PC-3 (cell line): ENCODE measurements around the gene PLA2G4D.

Source experiments
- CTCF ChIP-seq: fragments of 300-600 bp; sonication (generic); conservative IDR thresholded peaks from 2 replicates; pipeline ENCODE4 v1.5.1; 2017; ENCODE audit warnings: antibody characterized with exemption, low read depth, mild to moderate bottlenecking, low read length
- EZH2 ChIP-seq: fragments of 300-600 bp; sonication (generic); IDR thresholded peaks from one replicate; pipeline ENCODE4 v1.6.1; 2017; ENCODE audit warnings: antibody characterized with exemption, mild to moderate bottlenecking, low read length; ENCODE audit not compliant: unreplicated experiment
- EZH2phosphoT487 ChIP-seq: fragments of 300-600 bp; sonication (generic); IDR thresholded peaks from 2 replicates; pipeline ENCODE4 v1.6.1; 2018; ENCODE audit warnings: mild to moderate bottlenecking, antibody characterized with exemption, low read length, borderline replicate concordance

GRCh38 chr15:42136513-42136912 lies 42.2 kb upstream of the PLA2G4D start:
- TF ChIP-seq CTCF: no peak
- TF ChIP-seq EZH2: no peak
- no peak for TF ChIP-seq EZH2phosphoT487
